ENCODE results near the gene CD34.
"Not testable (repeated sequence)": the region's sequence is repeated elsewhere in the genome, so short reads cannot be mapped to it uniquely, and the experiment has no call there.

Gene CD34

DNA sequence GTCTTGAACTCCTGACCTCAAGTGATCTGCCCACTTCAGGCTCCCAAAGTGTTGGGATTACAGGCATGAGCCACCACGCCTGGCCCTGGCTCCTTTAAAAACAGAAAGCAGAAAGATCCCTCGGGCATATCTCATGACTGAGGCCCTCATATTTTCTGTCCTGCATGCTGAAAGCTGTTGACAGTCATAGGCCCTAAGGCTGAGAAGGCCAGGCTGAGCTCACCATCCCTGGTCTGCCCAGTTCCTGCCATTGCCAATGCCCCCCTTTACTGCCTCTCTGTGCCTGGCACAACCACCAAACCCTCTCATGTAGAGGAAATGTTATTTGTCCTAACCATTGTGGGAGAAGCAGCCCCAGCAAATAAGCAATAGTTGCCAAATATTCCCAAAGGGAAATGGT, 12.7 kb downstream of the CD34 start:
- no peak for DNase-seq (ENCODE audit: low read depth)

DNA sequence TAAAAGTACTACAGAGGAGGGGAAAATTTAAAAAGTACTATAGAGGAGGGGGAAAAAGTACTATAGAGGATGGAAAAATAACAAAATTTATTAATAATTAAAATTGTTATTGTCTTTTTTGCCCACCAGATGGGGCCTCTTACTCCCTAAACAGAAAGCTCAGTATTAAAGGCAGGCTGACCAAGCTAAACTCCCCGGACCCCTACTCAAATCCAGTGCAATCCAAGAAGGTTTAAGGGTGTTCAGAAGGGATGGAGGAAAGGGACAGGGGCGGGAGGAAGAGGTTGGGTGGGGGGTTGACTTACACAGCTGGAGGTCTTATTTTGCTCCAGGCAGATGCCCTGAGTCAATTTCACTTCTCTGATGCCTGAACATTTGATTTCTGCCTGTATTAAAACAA, 13.7 kb downstream of the CD34 start:
- DNase-seq (ENCODE audit: low read depth): no peak

DNA sequence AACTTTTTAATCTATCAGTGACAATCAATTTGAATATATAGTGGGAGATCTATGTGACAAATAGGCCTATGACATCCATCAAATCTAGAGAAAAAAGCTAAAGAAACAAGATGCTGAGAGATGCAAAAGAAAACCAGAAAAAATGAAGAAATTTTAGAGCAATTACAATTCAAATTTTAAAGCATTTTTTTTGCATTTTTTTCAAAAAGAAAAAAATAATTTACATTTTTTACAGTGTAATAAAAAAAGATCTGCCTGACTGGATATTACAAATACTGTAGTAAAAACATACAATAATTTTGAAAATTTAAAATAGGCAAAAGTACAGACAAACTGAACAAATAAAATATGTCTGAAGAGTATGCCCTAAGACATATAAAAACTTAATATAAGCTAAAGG, 14.4 kb downstream of the CD34 start:
- no peak for DNase-seq (ENCODE audit: low read depth)

DNA sequence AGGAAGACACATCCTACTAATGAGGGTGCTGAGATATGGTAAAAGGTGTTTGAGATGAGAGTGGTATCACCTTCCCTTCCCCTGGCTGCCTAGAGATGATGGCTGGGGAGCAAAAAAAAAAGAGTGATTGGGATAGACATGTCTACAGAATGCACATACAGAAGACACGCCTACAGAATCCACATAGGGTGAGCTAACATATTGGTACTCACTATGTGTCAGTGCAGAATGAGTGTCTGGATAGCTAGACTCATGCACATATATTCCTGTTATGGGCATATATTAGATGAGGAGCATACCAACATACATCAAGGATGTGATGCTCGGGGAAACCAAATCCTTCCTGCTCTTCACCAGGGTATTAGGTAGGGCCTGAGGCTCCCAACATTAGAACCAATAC, 16.2 kb downstream of the CD34 start:
- no peak for DNase-seq (ENCODE audit: low read depth)

DNA sequence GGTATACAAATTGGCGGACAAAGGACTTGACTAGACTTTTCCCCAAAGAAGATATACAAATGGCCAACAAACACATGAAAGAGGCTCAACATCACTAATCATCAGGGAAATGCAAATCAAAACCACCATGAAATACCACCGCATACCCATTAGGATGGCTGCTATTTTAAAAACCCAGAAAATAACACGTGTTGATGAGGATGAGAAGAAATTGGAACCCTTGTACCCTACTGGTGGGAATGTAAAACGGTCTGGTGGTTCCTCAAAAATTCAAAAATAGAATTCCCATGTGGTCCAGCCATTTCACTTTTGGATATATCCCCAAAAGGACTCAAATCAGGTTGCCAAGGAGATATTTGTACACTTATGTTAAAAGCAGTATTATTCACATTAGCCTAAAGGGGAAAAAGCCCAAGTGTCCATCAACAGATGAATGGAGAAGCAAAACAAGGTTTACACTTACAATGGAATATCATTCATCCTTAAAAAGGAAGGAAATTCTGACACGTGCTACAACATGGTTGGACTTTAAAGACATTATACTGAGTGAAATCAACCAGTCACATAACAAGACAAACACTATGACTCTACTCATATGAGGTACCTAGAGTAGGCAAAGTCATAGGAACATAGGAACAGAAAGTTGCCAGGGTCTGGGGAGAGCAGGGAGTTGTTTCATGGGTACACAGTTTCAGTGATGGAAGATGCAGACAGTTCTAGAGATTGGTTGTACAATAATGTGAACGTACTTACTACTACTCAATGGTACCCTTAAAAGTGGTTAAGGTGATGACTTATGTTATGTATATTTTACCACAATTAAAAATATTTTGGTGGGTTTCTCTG, 17.0 kb downstream of the CD34 start:
- DNase-seq (ENCODE audit: low read depth): no peak

DNA sequence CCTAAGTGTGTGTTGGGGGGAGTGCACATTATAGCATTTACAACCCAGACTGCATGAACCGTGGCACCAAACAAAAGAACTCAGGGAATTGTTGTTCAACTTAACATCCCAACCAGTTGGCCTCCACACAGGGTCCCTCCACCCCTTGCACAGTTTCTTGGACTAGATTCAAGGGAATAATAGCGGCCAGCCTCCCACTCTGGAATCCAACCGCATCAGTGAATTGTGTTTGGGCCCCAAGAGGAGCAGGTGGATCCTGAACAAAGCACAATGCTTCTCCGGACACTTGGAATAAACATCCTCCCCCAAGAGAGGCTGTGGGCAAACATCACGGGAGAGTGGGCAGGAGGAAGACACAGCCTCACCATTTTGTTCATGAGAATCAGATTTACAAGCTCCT, 18.2 kb downstream of the CD34 start:
- no peak for DNase-seq (ENCODE audit: low read depth)

DNA sequence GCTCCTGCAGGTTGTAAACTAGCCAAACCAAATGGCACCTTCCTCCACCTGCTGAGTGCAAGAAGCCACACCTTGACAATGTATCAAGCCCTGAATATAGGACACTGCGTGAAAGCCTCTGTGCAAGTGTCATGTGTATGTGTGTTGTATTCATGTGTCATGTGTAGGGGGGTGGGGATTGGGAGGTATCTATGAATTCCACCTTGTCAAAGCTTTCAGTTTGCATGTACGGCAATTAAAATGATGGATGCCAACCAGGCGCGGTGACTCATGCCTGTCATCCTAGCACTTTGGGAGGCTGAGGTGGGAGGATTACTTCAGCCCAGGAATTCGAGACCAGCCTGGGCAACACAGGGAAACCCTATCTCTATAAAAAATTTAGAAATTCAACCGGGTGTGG, 19.8 kb downstream of the CD34 start:
- no peak for DNase-seq (ENCODE audit: low read depth)

DNA sequence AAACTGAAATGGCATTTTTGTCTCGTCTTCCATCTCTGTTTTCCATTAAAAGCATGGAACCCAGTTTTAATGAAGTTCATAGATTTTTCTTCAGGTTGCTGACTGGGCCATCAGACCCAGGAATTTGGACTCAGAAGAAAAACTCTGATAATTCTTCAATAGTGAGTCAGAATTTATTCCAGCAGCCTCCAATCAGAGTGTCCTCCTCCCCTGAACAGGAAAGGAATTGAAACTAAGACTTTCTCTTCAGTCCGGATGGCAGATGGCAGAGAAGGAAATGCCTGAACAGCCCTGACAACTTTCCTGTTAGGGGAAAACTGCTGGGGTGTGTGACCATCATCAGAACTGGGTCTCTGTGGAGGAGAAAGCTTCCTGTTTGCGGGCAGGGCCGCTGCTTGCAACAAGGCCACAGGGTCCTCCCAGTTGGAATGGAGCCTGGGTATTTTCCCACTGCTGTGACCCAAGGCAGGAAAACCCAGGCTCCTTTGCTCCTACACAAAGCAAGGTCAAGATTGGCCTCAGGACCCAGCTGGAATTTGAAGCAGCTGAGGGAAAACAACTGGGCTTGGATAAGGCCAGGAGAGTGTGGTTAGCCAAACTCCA, 20.7 kb downstream of the CD34 start:
- peak; percentile 60 for DNase-seq (ENCODE audit: low read depth)

DNA sequence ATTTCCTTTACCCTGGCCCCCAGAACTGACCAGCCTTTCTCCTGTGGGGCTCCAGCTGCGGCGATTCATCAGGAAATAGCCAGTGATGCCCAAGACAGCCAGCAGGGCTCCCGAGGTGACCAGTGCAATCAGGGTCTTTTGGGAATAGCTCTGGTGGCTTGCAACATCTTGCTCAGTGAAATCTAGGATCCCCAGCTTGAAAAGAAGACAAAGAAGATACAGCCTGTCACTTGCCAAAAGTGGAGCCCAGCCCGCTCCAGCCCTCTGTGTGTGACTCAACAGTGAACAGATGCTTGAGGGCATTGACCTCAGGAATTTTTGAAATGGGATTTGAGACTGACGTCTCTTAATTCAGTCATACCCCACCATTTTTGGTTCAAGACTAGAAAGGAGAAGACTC, 22.3 kb downstream of the CD34 start:
- peak; percentile 27 for DNase-seq (ENCODE audit: low read depth)

DNA sequence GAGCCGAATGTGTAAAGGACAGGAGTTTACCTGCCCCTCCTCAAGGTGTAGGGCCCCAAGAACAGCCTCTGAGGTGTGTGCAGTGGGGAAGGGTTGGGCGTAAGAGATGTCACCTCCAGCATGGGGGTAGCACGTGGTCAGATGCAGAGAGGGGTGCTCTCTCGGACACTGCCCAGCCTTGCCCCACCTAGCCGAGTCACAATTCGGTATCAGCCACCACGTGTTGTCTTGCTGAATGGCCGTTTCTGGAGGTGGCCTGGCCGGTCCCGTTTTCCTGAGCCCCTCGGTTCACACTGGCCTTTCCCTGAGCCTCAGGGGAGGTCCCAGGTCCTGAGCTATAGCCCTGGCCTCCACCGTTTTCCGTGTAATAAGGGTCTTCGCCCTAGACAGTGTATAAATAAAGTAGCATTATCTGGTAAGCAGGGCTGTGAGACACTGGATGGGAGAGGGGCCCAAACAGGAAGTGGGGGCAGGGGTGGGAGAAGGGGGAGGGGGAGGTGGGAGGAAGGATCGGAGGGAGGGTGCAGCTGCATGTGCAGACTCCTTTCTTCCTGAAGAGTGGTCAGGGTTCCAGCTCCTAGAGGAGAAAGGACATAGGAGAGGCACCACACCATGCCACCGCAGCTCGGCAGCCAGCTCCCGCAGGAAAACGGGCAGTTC, 23.3 kb downstream of the CD34 start:
- DNase-seq (ENCODE audit: low read depth): no peak

DNA sequence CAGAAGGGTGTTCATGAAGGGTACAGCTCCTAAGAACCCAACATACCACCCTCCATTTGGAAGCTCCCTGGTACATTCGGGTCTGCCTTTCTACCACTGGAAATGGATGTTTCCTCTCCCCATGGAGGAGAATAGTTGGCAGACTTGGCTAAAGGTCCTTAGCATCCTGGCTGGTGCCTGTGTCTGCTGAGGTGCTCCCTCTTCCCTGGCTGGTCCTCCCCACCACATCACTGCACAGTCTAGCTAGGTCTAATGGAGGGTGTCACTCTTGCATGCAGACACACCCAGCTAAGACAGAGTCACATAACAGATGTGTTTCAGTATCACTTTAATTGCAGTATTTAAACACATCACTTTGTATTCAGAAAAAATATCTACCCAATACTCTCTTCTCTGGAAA, 24.7 kb downstream of the CD34 start:
- DNase-seq (ENCODE audit: low read depth): no peak

DNA sequence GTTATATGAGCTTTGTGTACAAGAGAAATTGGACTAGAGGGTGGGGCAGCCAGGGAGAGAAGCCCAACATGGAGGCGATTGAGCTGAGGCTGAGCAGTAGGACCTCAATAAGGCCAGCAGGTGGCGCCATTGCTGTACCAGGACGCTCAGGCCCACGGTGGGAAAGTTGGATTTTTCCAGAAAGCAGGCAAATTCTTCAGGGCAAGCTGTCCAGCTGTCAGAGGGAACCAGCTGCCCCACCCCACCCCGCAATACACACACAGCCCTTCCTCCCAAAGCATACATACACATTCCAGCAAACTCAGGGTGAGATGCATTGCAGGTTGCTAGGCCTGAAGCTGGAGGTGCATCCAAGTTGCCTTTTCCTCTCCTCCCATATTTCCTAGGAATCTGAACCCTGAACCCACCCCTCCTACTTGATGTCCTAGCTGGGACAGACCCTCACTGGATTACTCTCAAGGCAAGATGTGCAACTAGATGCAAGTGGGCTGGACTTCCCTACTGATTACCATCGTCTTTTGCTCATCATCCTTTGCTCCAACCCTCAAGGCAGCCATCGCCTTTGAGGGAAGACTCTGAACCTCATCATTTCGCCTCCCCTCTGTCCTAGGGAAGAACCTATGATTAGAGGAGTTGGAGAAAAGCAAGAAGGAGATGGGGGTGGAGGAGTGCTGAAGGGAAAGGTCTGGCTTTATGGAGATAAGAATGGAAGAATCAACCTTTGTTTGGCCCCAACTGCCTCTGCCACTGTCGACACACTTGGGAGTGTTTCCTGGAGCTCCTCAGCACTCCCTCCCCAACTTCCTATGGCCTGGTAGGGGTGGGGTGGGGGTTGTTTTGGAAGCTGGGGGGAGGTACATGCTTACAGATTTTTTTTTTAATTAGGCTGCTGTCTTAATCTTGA, 25.5 kb downstream of the CD34 start:
- peak; percentile 72 for DNase-seq (ENCODE audit: low read depth)

DNA sequence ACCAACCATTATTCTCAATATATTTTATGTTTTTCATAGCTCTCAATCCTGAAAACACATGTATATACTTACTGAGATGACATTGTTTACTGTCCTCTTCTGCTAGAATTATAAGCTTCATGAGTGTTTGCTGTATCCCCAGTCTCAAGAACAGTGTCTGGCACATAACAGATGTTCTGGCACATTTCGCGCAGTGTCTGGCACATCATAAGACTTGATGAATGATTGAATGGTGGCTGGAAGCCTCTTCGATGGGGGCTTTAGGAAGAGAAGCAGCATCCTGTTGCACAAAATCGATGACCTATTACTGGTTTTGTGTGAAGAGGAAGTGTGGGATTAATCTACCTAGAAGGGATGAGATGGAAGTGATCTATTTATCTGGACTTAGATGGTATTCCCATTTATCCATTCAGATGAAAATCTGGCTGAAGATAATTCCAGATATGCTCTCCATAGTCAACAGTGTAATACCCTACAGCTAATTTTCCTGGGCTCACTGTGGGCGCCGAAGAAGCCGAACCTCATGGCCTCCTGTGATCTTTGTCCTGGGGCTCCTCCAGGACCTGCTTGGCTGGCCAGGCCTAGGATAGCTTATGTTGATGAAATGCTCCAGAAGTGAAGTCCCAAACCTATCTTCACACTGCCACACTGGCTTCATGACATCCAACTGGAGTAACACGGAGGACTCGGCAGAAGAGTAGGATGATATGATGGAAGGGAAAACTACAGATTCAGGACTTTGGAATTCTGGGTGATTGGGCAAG, 26.5 kb downstream of the CD34 start:
- no peak for DNase-seq (ENCODE audit: low read depth)

DNA sequence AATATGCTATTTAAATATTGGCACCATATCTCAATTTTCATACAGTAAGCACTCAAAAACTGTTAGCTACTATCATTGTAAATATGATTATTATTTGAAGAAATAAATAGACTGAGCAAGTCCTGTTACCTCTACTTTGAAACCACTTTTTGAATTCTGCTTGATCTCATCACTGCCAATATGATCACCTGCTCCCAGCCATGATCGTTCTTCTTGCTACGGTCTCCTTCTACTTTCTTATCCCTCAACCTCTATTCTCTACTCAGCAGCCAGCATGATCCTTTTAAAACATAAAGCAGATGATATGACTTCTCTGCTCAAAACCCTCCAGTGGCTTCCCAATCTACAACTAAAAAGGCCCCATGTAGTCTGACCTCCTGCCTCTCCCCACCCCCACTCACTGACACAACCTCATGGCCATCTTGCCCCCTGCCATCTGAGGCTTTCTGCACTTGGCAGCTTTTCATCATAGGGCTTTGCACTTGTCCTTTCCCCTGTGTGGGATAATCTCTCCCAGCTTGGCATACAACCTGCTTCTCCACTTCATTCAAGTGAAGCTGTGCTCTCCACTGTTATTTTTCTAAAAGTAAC, 27.2 kb downstream of the CD34 start:
- no peak for DNase-seq (ENCODE audit: low read depth)

DNA sequence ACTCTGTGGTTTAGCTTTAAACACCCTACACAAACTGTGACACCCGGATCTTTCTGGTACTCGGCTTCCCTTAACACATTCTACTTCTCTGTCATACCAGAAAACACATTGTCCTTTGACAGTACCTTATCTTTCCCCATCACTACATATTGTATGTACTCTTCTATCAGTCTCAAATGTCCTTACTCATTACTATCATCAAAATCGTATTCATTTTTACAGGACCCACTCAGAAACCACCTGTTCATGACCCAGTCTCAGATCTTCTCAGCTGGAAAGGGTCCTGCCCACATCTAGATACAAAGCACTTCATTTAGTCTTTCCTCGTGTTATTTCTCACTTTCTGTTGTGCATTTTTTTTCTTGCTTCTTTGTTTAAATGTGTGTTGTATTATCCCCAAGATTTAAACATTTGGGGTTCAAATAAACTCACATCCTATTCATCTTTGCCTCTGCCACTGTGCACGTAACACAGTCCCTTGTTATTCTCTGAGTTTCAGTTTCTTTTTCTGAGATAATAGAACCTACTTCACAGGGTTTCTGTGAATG, 27.7 kb downstream of the CD34 start:
- DNase-seq (ENCODE audit: low read depth): no peak

DNA sequence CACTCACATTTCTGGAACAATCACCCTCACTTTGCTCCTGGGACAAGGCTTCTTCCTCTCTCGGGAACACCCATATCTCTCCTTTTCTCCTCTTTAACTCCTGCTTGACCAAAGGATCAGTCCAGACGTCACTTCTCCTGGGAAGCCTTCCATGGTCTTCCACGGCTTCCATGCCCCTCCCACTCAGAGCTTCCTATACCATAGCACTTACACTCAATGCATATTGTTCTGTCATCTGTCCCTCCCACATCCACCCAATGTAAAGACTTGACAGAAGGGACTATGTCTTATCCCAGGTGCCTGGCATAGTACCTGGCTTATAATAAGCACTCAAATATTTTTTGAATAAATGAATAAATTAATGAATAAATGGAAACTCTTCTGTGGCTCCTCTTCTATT, 28.2 kb downstream of the CD34 start:
- DNase-seq (ENCODE audit: low read depth): no peak

DNA sequence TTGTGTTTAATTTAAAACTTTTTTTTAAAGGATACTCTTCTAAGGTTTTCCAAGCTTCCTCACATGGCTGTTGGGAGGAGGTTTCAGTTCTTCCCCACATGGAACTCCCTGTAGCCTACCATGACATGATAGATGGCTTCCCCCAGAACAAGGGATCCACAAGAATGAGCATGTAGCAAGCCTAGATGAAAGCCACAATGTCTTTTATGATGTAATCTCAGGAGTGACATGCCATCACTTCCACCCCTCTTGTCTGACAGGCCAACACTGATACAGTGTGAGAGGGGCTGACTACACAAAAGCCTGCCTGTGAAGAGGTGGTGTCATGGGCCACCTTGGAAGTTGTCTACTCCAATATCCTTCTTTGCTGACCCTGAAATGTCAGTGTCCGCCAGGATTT, 32.0 kb downstream of the CD34 start:
- DNase-seq (ENCODE audit: low read depth): no peak

DNA sequence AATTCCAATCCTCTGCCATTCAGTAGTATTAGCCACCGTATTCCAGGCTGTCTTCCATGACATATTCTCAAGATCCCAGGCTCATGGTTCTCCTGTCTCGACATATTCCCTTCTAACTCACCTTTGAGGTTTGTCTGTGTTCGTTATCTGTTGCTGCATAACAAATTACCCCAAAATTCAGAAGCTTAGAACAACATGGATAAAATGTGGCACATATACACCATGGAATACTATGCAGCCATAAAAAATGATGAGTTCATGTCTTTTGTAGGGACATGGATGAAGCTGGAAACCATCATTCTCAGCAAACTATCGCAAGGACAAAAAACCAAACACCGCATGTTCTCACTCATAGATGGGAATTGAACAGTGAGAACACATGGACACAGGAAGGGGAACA, 33.0 kb downstream of the CD34 start:
- not testable (repeated sequence) for DNase-seq (ENCODE audit: low read depth)

DNA sequence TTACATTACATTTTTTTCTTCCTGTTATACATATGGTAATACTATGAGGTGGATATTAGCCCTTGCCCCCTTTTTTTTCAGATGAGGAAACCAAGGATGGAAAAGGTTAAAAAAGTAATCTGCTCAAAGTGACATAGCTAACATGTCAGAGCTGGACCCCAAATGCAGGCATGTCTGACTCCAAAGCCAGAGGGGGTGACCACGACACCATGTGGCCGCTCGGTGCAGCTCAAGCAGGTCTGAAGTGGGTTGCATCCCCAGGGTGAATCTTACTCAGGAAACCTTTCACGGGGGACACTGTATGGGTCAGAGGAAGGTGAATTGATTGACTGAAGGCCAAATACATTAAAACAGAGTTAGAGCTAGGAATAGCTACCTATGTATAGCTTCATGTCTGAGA, 34.8 kb downstream of the CD34 start:
- no peak for DNase-seq (ENCODE audit: low read depth)

DNA sequence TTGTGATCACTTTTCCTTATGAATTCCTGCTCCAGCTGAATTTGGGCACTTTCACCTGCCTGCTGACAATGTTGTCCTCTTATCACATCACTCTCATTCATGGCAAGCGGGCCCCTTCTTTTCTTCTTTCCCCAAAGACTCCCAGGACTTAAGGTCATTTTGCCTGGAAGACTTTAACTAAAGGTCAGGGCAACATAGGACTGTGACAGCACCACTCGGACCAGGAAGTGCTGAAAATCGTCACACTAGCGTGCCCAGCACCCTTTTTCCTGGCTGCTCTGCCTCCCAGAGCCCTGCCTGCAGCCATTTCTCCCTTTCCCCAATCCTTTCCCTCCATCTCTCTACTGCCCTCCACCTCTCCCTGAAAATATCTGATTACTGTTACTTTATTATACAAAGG, 35.4 kb downstream of the CD34 start:
- no peak for DNase-seq (ENCODE audit: low read depth)
